Left lung (tissue), 14 donors: ENCODE results near the gene TMEM106C. TPM values are rescaled to one million over a fixed set of nuclear protein-coding genes. Genes with fewer than 3 reads are reported as not detected.

Experiments
- ATAC-seq: fragments of 200-7000 bp; cut with Tn5 transposase; one replicate; pipeline ENCODE4 v1.9.1; 2020; ENCODE audit warnings: moderate library complexity
- DNase-seq, 4 donors: peaks; one replicate each; pipeline ENCODE4 v3.0.0-alpha.2; 2013 to 2020
- H3K27ac ChIP-seq, 2 donors: fragments of 200-600 bp; sonication (generic) in 1 of 2; one replicate each; pipeline versions ENCODE4 v1.5.0 to v1.8.0; 2020 to 2021
- H3K27me3 ChIP-seq, 2 donors: fragments of 200-600 bp; sonication (generic) in 1 of 2; one replicate each; pipeline versions ENCODE4 v1.5.0 to v1.8.0; 2020 to 2021
- H3K36me3 ChIP-seq, 2 donors: fragments of 200-600 bp; sonication (generic) in 1 of 2; one replicate each; pipeline versions ENCODE4 v1.5.0 to v1.8.0; 2020 to 2021
- H3K4me1 ChIP-seq, 2 donors: fragments of 200-600 bp; one replicate each; pipeline ENCODE4 v1.8.0; 2021
- H3K4me3 ChIP-seq, 2 donors: fragments of 200-600 bp; sonication (generic) in 1 of 2; one replicate each; pipeline versions ENCODE4 v1.5.0 to v1.8.0; 2020 to 2021; ENCODE audit warnings: mild to moderate bottlenecking in 1 of 2
- H3K9me3 ChIP-seq, 2 donors: fragments of 200-600 bp; sonication (generic) in 1 of 2; one replicate each; pipeline versions ENCODE4 v1.5.0 to v1.8.0; 2020 to 2021
- intact Hi-C, 2 donors: fragments of 100-400 bp; cut with DNase I; formaldehyde crosslinking; loops; one replicate each; pipeline versions ENCODE4 v1.11.2 to v1.14.2; 2022
- long read RNA-seq, 12 donors: library from polyadenylated mRNA in 2 of 12; unstranded in 2 of 12; transcript quantifications; one replicate each; pipeline ENCODE4 v2.0.0 and lab custom pipeline, GENCODE V29; 2019 to 2026
- polyA plus RNA-seq, 6 donors: library from polyadenylated mRNA; unstranded; fragments of 120-200 nt; gene quantifications; one replicate each; pipeline ENCODE4 v1.2.1, GENCODE V29; 2013; ENCODE audit not compliant: insufficient read length in 6 of 6
- total RNA-seq, 2 donors: library from RNA; stranded (reverse); fragmentation: NEBNext Ultra II Directional; extraction: Animal tissue kit (Norgen Biotek cat#: 25700); gene quantifications; one replicate each; pipeline ENCODE4 v1.2.1, GENCODE V29; 2021
- TF ChIP-seq, protein P1 (sequence below), 2 donors: fragments of 200-600 bp; sonication (generic) in 1 of 2; IDR thresholded peaks; one replicate each; pipeline versions ENCODE4 v1.5.0 to v1.8.0; 2021; ENCODE audit warnings: antibody characterized with exemption in 2 of 2
- donor health status: DM: no; HTN: yes; CAD: no.
- donor health status: DM: no; HTN: no; CAD: no.

The TMEM106C gene, protein sequence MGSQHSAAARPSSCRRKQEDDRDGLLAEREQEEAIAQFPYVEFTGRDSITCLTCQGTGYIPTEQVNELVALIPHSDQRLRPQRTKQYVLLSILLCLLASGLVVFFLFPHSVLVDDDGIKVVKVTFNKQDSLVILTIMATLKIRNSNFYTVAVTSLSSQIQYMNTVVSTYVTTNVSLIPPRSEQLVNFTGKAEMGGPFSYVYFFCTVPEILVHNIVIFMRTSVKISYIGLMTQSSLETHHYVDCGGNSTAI
- 10 to 100 TPM; 43.1 to 66.8 TPM for total RNA-seq
- polyA plus RNA-seq, result 10 to 100 TPM; 76.4 to 99.3 (median 88.7) TPM
- long read RNA-seq, donor 1, transcript TMEM106C-202 (8 exons, 1,515 nt), result minor isoform, 5 of 39 reads
- long read RNA-seq, donor 1, transcript TMEM106C-201 (8 exons, 1,394 nt), result minor isoform, 9 of 39 reads
- long read RNA-seq, donor 1, transcript TMEM106C-220 (8 exons, 810 nt), result major isoform, 20 of 39 reads
- long read RNA-seq, donor 1, partial matches to known transcripts, result 0 of 39 reads
- long read RNA-seq, donor 1, other reads (novel, unspliced or antisense), result 0 of 39 reads
- long read RNA-seq, donor 2, transcript TMEM106C-220 (8 exons, 810 nt), result major isoform, 14 of 27 reads
- long read RNA-seq, donor 2, transcript TMEM106C-201 (8 exons, 1,394 nt), result minor isoform, 5 of 27 reads
- long read RNA-seq, donor 2, partial matches to known transcripts, result 0 of 27 reads
- long read RNA-seq, donor 2, other reads (novel, unspliced or antisense), result 0 of 27 reads
- long read RNA-seq, donor 3, transcript TMEM106C-201 (8 exons, 1,394 nt), result major isoform, 8 of 19 reads
- long read RNA-seq, donor 3, transcript TMEM106C-220 (8 exons, 810 nt), result minor isoform, 6 of 19 reads
- long read RNA-seq, donor 3, partial matches to known transcripts, result 0 of 19 reads
- long read RNA-seq, donor 3, other reads (novel, unspliced or antisense), result 0 of 19 reads
- long read RNA-seq, donor 4, transcript TMEM106C-220 (8 exons, 810 nt), result major isoform, 27 of 56 reads
- long read RNA-seq, donor 4, transcript TMEM106C-201 (8 exons, 1,394 nt), result minor isoform, 15 of 56 reads
- long read RNA-seq, donor 4, partial matches to known transcripts, result 6 of 56 reads
- long read RNA-seq, donor 4, other reads (novel, unspliced or antisense), result 4 of 56 reads
- long read RNA-seq, donor 5, transcript TMEM106C-220 (8 exons, 810 nt), result major isoform, 8 of 53 reads
- long read RNA-seq, donor 5, transcript TMEM106C-201 (8 exons, 1,394 nt), result minor isoform, 5 of 53 reads
- long read RNA-seq, donor 5, partial matches to known transcripts, result 36 of 53 reads
- long read RNA-seq, donor 5, other reads (novel, unspliced or antisense), result 0 of 53 reads
- long read RNA-seq, donor 6, transcript TMEM106C-220 (8 exons, 810 nt), result major isoform, 12 of 27 reads
- long read RNA-seq, donor 6, transcript TMEM106C-201 (8 exons, 1,394 nt), result minor isoform, 9 of 27 reads
- long read RNA-seq, donor 6, partial matches to known transcripts, result 0 of 27 reads
- long read RNA-seq, donor 6, other reads (novel, unspliced or antisense), result 0 of 27 reads
- long read RNA-seq, donor 7, transcript TMEM106C-220 (8 exons, 810 nt), result major isoform, 7 of 16 reads
- long read RNA-seq, donor 7, partial matches to known transcripts, result 0 of 16 reads
- long read RNA-seq, donor 7, other reads (novel, unspliced or antisense), result 0 of 16 reads
- long read RNA-seq, donor 8, partial matches to known transcripts, result 0 of 6 reads
- long read RNA-seq, donor 8, other reads (novel, unspliced or antisense), result 0 of 6 reads
- long read RNA-seq, donor 9, result 0 reads
- long read RNA-seq, donor 10, transcript TMEM106C-220 (8 exons, 810 nt), result major isoform, 18 of 36 reads
- long read RNA-seq, donor 10, transcript TMEM106C-201 (8 exons, 1,394 nt), result minor isoform, 6 of 36 reads
- long read RNA-seq, donor 10, partial matches to known transcripts, result 9 of 36 reads
- long read RNA-seq, donor 10, other reads (novel, unspliced or antisense), result 0 of 36 reads
- long read RNA-seq, donor 11, transcript TMEM106C-220 (8 exons, 810 nt), result minor isoform, 8 of 80 reads
- long read RNA-seq, donor 11, transcript TMEM106C-201 (8 exons, 1,394 nt), result major isoform, 11 of 80 reads
- long read RNA-seq, donor 11, partial matches to known transcripts, result 55 of 80 reads
- long read RNA-seq, donor 11, other reads (novel, unspliced or antisense), result 0 of 80 reads
- long read RNA-seq, donor 12, transcript TMEM106C-220 (8 exons, 810 nt), result major isoform, 9 of 22 reads
- long read RNA-seq, donor 12, transcript TMEM106C-201 (8 exons, 1,394 nt), result minor isoform, 6 of 22 reads
- long read RNA-seq, donor 12, partial matches to known transcripts, result 0 of 22 reads
- long read RNA-seq, donor 12, other reads (novel, unspliced or antisense), result 0 of 22 reads

GRCh38 chr12:47963340-47964040 is at the start of gene TMEM106C:
TMEM106C (plus strand) TSS chr12:47963596; CDS start chr12:47964237, 641 bp downstream.
- Histone ChIP-seq H3K4me3 (peak within 1 kb of the TSS; percentile 77 to 98), H3K27me3 (no peaks in the 10 kb centered on the region), H3K36me3 (peaks cover 0 to 20% of the 10 kb centered on the region in 2 donors), H3K27ac (no peak within 1 kb of the TSS), H3K9me3 (no peaks in the 10 kb centered on the region), H3K4me1 (peaks cover 0 to 21% of the 10 kb centered on the region in 2 donors)
- TF ChIP-seq, protein P1, sequence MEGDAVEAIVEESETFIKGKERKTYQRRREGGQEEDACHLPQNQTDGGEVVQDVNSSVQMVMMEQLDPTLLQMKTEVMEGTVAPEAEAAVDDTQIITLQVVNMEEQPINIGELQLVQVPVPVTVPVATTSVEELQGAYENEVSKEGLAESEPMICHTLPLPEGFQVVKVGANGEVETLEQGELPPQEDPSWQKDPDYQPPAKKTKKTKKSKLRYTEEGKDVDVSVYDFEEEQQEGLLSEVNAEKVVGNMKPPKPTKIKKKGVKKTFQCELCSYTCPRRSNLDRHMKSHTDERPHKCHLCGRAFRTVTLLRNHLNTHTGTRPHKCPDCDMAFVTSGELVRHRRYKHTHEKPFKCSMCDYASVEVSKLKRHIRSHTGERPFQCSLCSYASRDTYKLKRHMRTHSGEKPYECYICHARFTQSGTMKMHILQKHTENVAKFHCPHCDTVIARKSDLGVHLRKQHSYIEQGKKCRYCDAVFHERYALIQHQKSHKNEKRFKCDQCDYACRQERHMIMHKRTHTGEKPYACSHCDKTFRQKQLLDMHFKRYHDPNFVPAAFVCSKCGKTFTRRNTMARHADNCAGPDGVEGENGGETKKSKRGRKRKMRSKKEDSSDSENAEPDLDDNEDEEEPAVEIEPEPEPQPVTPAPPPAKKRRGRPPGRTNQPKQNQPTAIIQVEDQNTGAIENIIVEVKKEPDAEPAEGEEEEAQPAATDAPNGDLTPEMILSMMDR (IDR thresholded peaks at IDR 0.05), result peak; percentile 96 to 97
- peak; percentile 92 to 99 (median 97) for DNase-seq
- peak; percentile 99 for ATAC-seq
- intact Hi-C loops, result no loop called here

GRCh38 chr12:47920913-47921312 is 42.5 kb upstream of the TMEM106C start:
- H3K27me3 ChIP-seq, result peaks cover 0 to 12% of the 10 kb centered on the region in 2 donors
- H3K4me3 ChIP-seq, result no peak overlapping the region
- H3K36me3 ChIP-seq, result no peaks in the 10 kb centered on the region
- TF ChIP-seq, protein P1 (IDR thresholded peaks at IDR 0.05), result no peak
- H3K27ac ChIP-seq, result no peak overlapping the region
- H3K9me3 ChIP-seq, result no peaks in the 10 kb centered on the region
- ATAC-seq, result no peak
- no peaks in the 10 kb centered on the region for H3K4me1 ChIP-seq
- DNase-seq, result no peak
- intact Hi-C loops, result no loop called here

DNA sequence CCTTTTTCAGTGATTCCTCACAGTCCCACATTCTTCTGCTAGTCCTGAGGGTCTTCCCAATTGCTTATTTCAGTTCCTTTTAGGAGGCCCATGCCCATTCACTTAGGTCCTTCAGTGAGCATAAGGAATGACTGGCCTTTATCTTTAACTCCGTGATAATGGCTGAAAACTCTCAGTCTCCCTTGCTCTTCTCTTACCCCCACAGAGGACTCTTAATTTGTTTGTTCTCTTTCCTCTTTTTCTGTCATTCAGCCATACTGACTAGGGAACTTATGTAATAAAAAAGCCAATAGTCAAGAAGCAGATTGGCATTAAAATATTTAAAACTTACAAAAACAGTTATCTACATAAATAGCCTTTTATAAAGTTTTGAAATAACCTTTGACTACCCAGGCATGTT is 41.5 kb upstream of the TMEM106C start:
- H3K27me3 ChIP-seq, result peaks cover 0 to 12% of the 10 kb centered on the region in 2 donors
- no peak overlapping the region for H3K4me3 ChIP-seq
- ATAC-seq, result no peak
- H3K36me3 ChIP-seq, result no peaks in the 10 kb centered on the region
- intact Hi-C loops, result no loop called here
- DNase-seq, result no peak
- H3K27ac ChIP-seq, result no peak overlapping the region
- TF ChIP-seq, protein P1 (IDR thresholded peaks at IDR 0.05), result no peak
- no peaks in the 10 kb centered on the region for H3K4me1 ChIP-seq
- H3K9me3 ChIP-seq, result no peaks in the 10 kb centered on the region
